Measurements from ENCODE around the gene CHKB. TPM values are rescaled to one million over a fixed set of nuclear protein-coding genes. Genes with fewer than 3 reads are reported as not detected.

The CHKB gene
- total and polyA plus RNA-seq, 10 of the 15 experiments (the other 5 are each of a cell fraction or from before 2014, with no cell fraction given), result 10.0 to 93.9 (median 57.0) TPM

DNA sequence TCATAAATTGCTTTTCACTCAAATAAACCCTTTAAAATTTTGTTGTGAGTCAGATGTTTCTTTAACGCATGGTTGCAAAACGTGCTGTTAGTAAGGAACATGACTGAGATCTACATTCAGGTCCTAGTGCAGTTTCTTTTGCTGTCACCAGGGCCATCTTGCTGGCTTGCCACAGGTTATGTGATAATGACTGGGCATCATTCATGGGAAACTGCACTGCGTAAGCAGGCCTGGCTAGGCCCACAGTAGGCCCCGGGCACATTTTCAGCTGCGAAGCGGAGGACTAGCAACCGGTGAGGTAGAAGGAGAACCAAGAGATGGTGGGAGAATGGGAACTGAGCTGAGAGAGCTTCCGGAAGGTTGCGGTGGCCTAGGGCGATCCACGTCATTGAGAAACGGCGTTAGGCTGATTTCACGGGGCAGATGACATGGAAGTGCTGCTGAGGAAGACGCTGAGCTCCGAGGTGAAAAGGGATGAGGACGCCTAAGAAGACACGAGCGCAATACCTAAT lies 40.2 kb downstream of the CHKB start (continued):
- TF ChIP-seq, protein P1, sequence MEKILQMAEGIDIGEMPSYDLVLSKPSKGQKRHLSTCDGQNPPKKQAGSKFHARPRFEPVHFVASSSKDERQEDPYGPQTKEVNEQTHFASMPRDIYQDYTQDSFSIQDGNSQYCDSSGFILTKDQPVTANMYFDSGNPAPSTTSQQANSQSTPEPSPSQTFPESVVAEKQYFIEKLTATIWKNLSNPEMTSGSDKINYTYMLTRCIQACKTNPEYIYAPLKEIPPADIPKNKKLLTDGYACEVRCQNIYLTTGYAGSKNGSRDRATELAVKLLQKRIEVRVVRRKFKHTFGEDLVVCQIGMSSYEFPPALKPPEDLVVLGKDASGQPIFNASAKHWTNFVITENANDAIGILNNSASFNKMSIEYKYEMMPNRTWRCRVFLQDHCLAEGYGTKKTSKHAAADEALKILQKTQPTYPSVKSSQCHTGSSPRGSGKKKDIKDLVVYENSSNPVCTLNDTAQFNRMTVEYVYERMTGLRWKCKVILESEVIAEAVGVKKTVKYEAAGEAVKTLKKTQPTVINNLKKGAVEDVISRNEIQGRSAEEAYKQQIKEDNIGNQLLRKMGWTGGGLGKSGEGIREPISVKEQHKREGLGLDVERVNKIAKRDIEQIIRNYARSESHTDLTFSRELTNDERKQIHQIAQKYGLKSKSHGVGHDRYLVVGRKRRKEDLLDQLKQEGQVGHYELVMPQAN (conservative IDR thresholded peaks at IDR 0.05), result no peak
- TF ChIP-seq RELA (IDR thresholded peaks at IDR 0.05; ENCODE audit: borderline replicate concordance, partially characterized antibody), result no peak
- no peak for TF ChIP-seq BCLAF1 (IDR thresholded peaks at IDR 0.05)
- TF ChIP-seq, protein P2, sequence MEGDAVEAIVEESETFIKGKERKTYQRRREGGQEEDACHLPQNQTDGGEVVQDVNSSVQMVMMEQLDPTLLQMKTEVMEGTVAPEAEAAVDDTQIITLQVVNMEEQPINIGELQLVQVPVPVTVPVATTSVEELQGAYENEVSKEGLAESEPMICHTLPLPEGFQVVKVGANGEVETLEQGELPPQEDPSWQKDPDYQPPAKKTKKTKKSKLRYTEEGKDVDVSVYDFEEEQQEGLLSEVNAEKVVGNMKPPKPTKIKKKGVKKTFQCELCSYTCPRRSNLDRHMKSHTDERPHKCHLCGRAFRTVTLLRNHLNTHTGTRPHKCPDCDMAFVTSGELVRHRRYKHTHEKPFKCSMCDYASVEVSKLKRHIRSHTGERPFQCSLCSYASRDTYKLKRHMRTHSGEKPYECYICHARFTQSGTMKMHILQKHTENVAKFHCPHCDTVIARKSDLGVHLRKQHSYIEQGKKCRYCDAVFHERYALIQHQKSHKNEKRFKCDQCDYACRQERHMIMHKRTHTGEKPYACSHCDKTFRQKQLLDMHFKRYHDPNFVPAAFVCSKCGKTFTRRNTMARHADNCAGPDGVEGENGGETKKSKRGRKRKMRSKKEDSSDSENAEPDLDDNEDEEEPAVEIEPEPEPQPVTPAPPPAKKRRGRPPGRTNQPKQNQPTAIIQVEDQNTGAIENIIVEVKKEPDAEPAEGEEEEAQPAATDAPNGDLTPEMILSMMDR (IDR thresholded peaks at IDR 0.05 in 2 of 3, conservative IDR thresholded peaks at IDR 0.05 in 1 of 3; ENCODE audit: control insufficient read depth in 2 of 3, extremely low read depth in 1 of 3, insufficient read depth in 1 of 3, low read depth in 3 of 3, low read length in 3 of 3), result peak in 1 of 3 experiments; percentile 21; a peak in 1 of 6 replicates
- no peak for TF ChIP-seq GABPA (IDR thresholded peaks at IDR 0.05; ENCODE audit: low read depth)
- TF ChIP-seq NRF1 (conservative IDR thresholded peaks at IDR 0.05; ENCODE audit: low read depth, low read length), result no peak
- TF ChIP-seq LARP7 (IDR thresholded peaks at IDR 0.05), result peak; percentile 80; the same call in 1 of the 2 replicates
- peak; percentile 60; the same call in 1 of the 2 replicates for TF ChIP-seq HDGF (IDR thresholded peaks at IDR 0.05)
- TF ChIP-seq RAD51 (IDR thresholded peaks at IDR 0.05), result 0 out of 2 replicates have a peak, but pooled peaks have one; percentile 8
- TF ChIP-seq, protein P3, sequence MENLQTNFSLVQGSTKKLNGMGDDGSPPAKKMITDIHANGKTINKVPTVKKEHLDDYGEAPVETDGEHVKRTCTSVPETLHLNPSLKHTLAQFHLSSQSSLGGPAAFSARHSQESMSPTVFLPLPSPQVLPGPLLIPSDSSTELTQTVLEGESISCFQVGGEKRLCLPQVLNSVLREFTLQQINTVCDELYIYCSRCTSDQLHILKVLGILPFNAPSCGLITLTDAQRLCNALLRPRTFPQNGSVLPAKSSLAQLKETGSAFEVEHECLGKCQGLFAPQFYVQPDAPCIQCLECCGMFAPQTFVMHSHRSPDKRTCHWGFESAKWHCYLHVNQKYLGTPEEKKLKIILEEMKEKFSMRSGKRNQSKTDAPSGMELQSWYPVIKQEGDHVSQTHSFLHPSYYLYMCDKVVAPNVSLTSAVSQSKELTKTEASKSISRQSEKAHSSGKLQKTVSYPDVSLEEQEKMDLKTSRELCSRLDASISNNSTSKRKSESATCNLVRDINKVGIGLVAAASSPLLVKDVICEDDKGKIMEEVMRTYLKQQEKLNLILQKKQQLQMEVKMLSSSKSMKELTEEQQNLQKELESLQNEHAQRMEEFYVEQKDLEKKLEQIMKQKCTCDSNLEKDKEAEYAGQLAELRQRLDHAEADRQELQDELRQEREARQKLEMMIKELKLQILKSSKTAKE (IDR thresholded peaks at IDR 0.05; ENCODE audit: low read depth, poor library complexity, severe bottlenecking), result peak; percentile 54
- TF ChIP-seq SMAD5 (IDR thresholded peaks at IDR 0.05; ENCODE audit: low read depth), result no peak
- TF ChIP-seq GATAD2B (conservative IDR thresholded peaks at IDR 0.05; ENCODE audit: low read depth), result peak; percentile 69
- TF ChIP-seq TAF1 (IDR thresholded peaks at IDR 0.05; ENCODE audit: borderline replicate concordance, low read depth, low read length), result peak; percentile 73; the same call in 1 of the 2 replicates
- no peak for TF ChIP-seq CHD1 (IDR thresholded peaks at IDR 0.05; ENCODE audit: low read depth, low read length)
- no peak for TF ChIP-seq ZBTB11 (CRISPR knock-in tag; IDR thresholded peaks at IDR 0.05)
- TF ChIP-seq POU2F2 (IDR thresholded peaks at IDR 0.05; ENCODE audit: borderline replicate concordance, low read depth, low read length), result 0 out of 3 replicates have a peak, but pooled peaks have one; percentile 25
- peak; percentile 84 for TF ChIP-seq RUNX3 (IDR thresholded peaks at IDR 0.05; ENCODE audit: low read length)

Data from GM12878 (cell line).